Ishikawa (cell line): ENCODE data around the gene FTH1.

Experiments
- CEBPB ChIP-seq: IDR thresholded peaks from 2 replicates; pipeline ENCODE4 v1.6.1; 2012
- CREB1 ChIP-seq: IDR thresholded peaks from 2 replicates; pipeline ENCODE4 v1.6.1; 2012; ENCODE audit warnings: low read depth
- EGR1 ChIP-seq: IDR thresholded peaks from 2 replicates; pipeline ENCODE4 v1.6.1; 2012
- EP300 ChIP-seq: IDR thresholded peaks from 2 replicates; pipeline ENCODE4 v1.6.1; 2012; ENCODE audit warnings: borderline replicate concordance
- FOXM1 ChIP-seq: IDR thresholded peaks from 2 replicates; pipeline ENCODE4 v1.6.1; 2012; ENCODE audit warnings: low read depth, borderline replicate concordance
- NFIC ChIP-seq: IDR thresholded peaks from 2 replicates; pipeline ENCODE4 v1.6.1; 2012
- RAD21 ChIP-seq: IDR thresholded peaks from 2 replicates; pipeline ENCODE4 v1.6.1; 2012; ENCODE audit warnings: low read depth
- TAF1 ChIP-seq: IDR thresholded peaks from 2 replicates; pipeline ENCODE4 v1.6.1; 2012; ENCODE audit warnings: low read depth, mild to moderate bottlenecking
- TCF12 ChIP-seq: IDR thresholded peaks from 2 replicates; pipeline ENCODE4 v1.6.1; 2012; ENCODE audit warnings: low read depth
- TEAD4 ChIP-seq: IDR thresholded peaks from 2 replicates; pipeline ENCODE4 v1.6.1; 2012
- YY1 ChIP-seq: IDR thresholded peaks from 2 replicates; pipeline ENCODE4 v1.6.1; 2012; ENCODE audit warnings: low read depth
- ZBTB7A ChIP-seq: IDR thresholded peaks from 2 replicates; pipeline ENCODE4 v1.6.1; 2012; ENCODE audit warnings: low read depth
- TF ChIP-seq, protein P1 (sequence below): IDR thresholded peaks from 2 replicates; pipeline ENCODE4 v1.6.1; 2012
- TF ChIP-seq, protein P2 (sequence below): IDR thresholded peaks from 2 replicates; pipeline ENCODE4 v1.6.1; 2012
- TF ChIP-seq, protein P3 (sequence below): IDR thresholded peaks from 2 replicates; pipeline ENCODE4 v1.6.1; 2012; ENCODE audit warnings: low read depth, mild to moderate bottlenecking

FTH1 gene

DNA sequence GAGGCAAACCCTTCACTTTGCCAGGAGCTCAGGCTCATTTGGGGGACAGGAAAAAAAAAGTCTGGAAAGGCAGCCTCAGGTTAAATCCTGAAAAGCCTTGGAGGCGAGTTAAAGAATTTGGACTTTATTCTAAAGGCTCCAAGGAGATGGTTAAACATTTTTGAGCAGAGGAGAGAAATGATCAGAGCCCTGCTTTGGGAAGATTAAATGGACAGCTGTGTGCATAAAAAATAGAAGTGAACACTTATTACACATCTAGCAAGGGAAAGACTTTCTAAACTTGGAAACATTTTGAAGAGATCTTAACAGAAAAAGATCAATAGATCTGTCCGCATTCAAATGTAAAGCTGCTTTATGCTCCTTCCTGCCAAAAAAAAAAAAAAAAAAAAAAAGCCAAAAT lies 41.7 kb downstream of the FTH1 start:
- TF ChIP-seq TEAD4: no peak
- no peak for TF ChIP-seq ZBTB7A
- TF ChIP-seq, protein P1, sequence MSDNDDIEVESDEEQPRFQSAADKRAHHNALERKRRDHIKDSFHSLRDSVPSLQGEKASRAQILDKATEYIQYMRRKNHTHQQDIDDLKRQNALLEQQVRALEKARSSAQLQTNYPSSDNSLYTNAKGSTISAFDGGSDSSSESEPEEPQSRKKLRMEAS: no peak
- TF ChIP-seq CEBPB: no peak
- no peak for TF ChIP-seq TCF12
- no peak for TF ChIP-seq EP300
- TF ChIP-seq FOXM1: no peak
- TF ChIP-seq TAF1: no peak
- TF ChIP-seq CREB1: no peak
- TF ChIP-seq, protein P2, sequence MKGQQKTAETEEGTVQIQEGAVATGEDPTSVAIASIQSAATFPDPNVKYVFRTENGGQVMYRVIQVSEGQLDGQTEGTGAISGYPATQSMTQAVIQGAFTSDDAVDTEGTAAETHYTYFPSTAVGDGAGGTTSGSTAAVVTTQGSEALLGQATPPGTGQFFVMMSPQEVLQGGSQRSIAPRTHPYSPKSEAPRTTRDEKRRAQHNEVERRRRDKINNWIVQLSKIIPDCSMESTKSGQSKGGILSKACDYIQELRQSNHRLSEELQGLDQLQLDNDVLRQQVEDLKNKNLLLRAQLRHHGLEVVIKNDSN: no peak
- TF ChIP-seq NFIC: no peak
- TF ChIP-seq, protein P3, sequence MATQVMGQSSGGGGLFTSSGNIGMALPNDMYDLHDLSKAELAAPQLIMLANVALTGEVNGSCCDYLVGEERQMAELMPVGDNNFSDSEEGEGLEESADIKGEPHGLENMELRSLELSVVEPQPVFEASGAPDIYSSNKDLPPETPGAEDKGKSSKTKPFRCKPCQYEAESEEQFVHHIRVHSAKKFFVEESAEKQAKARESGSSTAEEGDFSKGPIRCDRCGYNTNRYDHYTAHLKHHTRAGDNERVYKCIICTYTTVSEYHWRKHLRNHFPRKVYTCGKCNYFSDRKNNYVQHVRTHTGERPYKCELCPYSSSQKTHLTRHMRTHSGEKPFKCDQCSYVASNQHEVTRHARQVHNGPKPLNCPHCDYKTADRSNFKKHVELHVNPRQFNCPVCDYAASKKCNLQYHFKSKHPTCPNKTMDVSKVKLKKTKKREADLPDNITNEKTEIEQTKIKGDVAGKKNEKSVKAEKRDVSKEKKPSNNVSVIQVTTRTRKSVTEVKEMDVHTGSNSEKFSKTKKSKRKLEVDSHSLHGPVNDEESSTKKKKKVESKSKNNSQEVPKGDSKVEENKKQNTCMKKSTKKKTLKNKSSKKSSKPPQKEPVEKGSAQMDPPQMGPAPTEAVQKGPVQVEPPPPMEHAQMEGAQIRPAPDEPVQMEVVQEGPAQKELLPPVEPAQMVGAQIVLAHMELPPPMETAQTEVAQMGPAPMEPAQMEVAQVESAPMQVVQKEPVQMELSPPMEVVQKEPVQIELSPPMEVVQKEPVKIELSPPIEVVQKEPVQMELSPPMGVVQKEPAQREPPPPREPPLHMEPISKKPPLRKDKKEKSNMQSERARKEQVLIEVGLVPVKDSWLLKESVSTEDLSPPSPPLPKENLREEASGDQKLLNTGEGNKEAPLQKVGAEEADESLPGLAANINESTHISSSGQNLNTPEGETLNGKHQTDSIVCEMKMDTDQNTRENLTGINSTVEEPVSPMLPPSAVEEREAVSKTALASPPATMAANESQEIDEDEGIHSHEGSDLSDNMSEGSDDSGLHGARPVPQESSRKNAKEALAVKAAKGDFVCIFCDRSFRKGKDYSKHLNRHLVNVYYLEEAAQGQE: no peak
- no peak for TF ChIP-seq RAD21
- no peak for TF ChIP-seq YY1
- no peak for TF ChIP-seq EGR1

DNA sequence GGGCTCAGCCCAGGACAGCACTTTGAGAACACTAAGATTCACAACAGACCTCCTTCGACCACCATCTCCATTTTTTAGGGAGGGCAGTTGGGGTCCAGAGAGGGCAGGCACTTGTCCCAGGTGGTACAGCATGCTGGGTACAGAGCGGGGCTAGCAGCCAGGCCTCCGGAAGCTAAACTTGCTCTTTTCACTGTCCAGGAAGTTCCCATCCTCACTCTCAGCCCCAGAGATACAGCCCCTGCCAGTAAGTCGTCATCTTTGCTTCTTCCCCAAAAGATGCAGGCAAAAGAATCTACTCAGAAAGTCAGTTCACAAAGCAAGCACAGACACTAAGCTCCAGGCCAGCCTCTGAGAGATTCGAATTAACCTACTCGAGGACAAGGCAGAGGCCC lies 43.4 kb downstream of the FTH1 start:
- TF ChIP-seq, protein P2: no peak
- no peak for TF ChIP-seq EP300
- TF ChIP-seq EGR1: no peak
- TF ChIP-seq NFIC: no peak

DNA sequence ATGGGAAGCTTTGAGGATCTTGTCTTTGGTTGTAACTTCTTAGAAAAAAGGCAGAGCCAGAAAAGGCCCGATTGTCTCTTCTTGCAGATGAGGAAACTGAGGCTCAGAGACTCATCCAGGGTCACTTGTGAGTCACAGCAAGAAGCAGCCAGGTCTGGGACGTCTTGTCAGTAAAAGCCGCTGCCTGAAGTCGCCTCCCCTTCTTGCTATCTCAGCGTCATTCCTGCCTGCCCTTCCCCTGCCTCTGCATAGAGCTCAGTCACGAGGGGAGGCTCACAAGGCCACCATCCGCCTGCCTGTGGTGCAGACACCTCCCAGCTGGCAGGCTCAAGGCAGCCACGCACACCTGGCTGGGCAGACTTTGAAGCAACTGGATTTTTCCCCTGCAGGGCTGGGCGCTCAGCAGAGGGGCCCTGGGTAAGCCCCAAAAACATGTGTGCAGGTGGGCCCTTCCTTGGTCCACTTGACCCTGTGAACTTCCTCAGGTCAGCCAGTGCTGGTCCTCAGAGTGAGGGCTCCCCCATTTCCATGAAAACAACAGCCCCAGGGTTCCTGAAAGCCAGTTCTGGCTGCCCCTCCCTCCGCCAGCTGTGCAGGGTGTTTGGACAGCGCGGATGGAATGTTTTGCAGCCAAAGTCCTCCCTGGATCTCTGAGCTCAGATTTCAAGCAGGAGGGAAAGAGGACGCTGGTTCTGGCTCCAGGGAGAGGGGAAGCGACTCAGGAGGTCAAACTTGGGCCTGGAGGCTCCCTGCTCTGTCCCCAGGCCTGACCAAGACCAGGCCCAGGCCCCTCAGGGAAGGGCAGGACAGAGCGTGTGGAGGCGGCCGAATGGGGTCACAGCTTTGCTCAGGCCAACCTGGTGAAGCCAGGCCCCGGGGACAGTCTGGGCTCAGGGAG lies 44.0 kb downstream of the FTH1 start:
- TF ChIP-seq, protein P3: peak; percentile 44; the same call in 1 of the 2 replicates
- no peak for TF ChIP-seq YY1

DNA sequence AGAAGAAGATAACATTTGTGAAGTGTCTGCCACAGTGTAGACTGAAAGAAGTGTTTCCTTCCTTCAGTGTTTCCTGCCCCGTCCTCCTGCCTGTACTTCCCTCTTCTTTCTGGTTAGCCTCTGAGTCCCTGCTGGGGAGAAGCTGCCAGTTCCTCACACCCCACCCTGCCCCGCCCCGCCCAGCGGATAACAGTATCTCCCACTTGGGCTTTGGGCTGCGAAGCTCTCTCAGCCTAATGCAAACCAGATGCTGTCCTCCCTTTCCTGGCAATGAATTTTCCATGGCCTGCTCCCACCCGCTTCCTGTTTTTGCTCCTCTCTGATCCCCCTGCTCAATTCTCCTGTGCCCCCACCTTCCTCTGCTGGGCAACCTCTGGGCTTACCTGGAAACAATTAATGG lies 44.9 kb downstream of the FTH1 start:
- TF ChIP-seq, protein P2: no peak
- no peak for TF ChIP-seq TCF12
- TF ChIP-seq RAD21: no peak
- TF ChIP-seq CREB1: no peak
- TF ChIP-seq EP300: no peak
- no peak for TF ChIP-seq TEAD4
- TF ChIP-seq CEBPB: no peak
- TF ChIP-seq EGR1: no peak
- TF ChIP-seq YY1: no peak
- TF ChIP-seq, protein P1: no peak
- TF ChIP-seq TAF1: no peak
- TF ChIP-seq FOXM1: no peak
- TF ChIP-seq, protein P3: no peak
- no peak for TF ChIP-seq NFIC
- no peak for TF ChIP-seq ZBTB7A
